Choroid plexus epithelial cell (primary cell): ENCODE data around the gene NAGA.

ENCODE experiments used
- DNase-seq: peaks from one replicate; pipeline ENCODE4 v3.0.0-alpha.2; 2010; ENCODE audit warnings: low read depth
- H3K4me3 ChIP-seq: 2 replicates; pipeline ENCODE4 v1.5.1; 2011; ENCODE audit warnings: low read depth, mild to moderate bottlenecking, control low read depth, low read length, moderate library complexity
- TF ChIP-seq, protein P1 (sequence below): conservative IDR thresholded peaks from 2 replicates; pipeline ENCODE4 v1.5.1; 2011; ENCODE audit warnings: low read depth, mild to moderate bottlenecking, control low read depth, inconsistent platforms, low read length, moderate library complexity

NAGA gene

GRCh38 chr22:42079319-42080251, 9.0 kb upstream of the NAGA start, which contains the start of gene SMDT1:
TSS of gene SMDT1 (plus strand) at chr22:42079700. CDS start at chr22:42079769, 69 bp downstream.
- peak; percentile 99 for DNase-seq
- TF ChIP-seq, protein P1, sequence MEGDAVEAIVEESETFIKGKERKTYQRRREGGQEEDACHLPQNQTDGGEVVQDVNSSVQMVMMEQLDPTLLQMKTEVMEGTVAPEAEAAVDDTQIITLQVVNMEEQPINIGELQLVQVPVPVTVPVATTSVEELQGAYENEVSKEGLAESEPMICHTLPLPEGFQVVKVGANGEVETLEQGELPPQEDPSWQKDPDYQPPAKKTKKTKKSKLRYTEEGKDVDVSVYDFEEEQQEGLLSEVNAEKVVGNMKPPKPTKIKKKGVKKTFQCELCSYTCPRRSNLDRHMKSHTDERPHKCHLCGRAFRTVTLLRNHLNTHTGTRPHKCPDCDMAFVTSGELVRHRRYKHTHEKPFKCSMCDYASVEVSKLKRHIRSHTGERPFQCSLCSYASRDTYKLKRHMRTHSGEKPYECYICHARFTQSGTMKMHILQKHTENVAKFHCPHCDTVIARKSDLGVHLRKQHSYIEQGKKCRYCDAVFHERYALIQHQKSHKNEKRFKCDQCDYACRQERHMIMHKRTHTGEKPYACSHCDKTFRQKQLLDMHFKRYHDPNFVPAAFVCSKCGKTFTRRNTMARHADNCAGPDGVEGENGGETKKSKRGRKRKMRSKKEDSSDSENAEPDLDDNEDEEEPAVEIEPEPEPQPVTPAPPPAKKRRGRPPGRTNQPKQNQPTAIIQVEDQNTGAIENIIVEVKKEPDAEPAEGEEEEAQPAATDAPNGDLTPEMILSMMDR, result no peak
- peak within 1 kb of the TSS; percentile 87 for H3K4me3 ChIP-seq

- DNase-seq, result peak; percentile 50
- peak overlapping the region; percentile 87 for H3K4me3 ChIP-seq
- TF ChIP-seq, protein P1, result no peak
Measured at GRCh38 chr22:42078469-42079318, 8.1 kb upstream of the NAGA start.

DNA sequence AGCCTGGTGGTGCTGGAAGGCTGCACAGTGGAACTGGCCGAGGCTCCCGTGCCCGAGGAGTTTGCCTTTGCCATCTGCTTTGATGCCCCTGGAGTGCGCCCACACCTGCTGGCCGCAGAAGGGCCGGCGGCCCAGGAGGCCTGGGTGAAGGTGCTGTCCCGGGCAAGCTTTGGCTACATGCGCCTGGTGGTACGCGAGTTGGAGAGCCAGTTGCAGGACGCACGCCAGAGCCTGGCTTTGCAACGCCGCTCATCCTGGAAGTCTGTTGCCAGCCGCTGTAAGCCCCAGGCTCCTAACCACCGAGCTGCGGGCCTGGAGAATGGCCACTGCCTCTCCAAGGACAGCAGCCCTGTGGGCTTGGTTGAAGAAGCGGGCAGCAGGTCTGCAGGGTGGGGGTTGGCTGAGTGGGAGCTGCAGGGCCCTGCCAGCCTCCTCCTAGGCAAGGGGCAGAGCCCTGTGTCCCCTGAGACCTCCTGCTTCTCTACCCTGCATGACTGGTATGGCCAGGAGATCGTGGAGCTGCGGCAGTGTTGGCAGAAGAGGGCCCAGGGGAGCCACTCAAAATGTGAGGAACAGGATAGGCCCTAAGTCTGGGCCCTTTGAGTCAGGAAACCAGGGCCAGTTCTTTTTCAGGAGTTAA, 7.0 kb upstream of the NAGA start:
- no peak overlapping the region for H3K4me3 ChIP-seq
- no peak for DNase-seq
- TF ChIP-seq, protein P1, result no peak

DNA sequence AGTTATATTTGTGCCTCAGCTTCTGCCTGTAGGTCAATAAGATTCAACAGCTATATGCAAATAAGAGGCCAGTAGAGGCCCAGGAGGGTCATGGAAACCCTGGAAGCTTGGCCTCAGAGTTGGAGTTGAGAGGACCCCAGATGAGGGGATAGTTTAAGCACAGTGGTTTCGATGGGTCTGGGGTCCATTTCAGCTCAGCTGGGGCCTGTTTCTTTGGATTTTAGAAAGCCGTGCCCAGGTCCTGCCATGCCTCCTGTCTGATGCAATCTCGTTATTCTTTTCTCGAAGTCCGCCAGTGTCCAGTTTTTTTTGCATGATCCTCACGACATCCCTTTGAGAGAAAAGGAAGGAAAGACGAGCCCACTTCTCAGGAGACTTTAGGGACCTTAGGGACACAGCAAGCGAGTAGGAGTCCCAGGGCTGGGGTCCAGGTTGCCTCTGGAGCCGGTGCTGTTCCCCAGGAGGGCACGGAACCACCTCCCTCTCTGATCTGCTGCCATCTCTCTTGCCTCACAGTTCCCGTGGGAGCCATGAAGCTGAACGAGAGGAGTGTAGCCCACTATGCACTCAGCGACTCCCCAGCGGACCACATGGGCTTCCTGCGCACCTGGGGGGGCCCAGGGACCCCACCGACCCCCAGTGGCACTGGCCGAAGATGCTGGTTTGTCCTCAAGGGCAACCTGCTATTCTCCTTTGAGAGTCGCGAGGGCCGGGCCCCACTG, 6.3 kb upstream of the NAGA start:
- H3K4me3 ChIP-seq, result no peak overlapping the region
- DNase-seq, result no peak
- TF ChIP-seq, protein P1, result no peak

DNA sequence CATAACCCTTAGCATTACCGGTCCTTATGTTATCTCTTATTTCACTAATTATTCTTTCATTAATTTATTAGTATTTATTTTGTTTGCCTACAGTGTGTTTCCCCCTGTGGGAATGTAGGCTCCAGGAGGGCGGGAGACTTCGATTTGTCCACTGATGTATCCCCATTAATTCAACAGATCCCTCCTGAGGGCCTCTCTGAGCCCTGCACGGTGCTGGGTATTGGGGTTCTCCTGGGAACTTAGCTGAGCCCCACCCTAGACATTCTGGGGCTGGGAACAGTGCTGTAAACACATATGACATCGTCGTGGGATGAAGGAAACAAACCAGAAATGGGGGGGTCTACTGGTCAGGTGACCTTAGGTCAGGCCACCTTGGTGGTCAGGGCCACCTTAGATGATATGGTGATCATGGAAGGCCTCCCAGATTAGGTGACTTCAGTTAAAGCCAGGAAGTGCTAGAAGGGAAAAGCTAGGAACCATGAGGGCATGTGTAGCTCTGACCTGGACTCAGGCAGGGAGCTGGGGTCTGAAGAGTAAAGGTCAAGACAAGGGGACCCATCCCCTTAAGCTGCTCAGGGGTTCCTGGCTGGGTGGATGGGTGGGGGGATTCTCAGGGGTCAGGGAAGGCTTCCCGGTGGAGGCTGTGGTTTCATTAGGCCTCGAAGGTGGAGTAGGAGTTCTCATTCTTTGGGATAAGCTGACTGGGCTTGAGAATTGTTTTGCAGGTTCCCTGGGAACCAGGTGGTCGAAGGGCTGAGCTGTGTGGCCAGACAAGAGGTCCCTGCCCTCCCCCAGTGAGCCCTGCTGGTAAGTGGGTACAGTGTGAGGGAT, 4.4 kb upstream of the NAGA start:
- TF ChIP-seq, protein P1, result no peak
- H3K4me3 ChIP-seq, result peak overlapping the region; percentile 87
- DNase-seq, result peak; percentile 12
